Measurements from ENCODE around the gene GNAI2.

GRCh38 chr3:50304601-50305000 is 68.6 kb downstream of the GNAI2 start:
- no peak for TF ChIP-seq CTCF (optimal IDR thresholded peaks at IDR 0.05 in 1 of 3, IDR thresholded peaks at IDR 0.05 in 1 of 3, conservative IDR thresholded peaks at IDR 0.05 in 1 of 3; ENCODE audit: extremely low read depth in 1 of 3, insufficient read depth in 2 of 3, low read length in 3 of 3)
- TF ChIP-seq EZH2 (IDR thresholded peaks at IDR 0.05; ENCODE audit: low read length) = no peak
